ENCODE results near the gene LIN37. TPM values are rescaled to one million over a fixed set of nuclear protein-coding genes. Genes with fewer than 3 reads are reported as not detected.
A peak's percentile ranks its signal among the peaks of the same experiment; 100 is the strongest.

The LIN37 gene
- total and polyA plus RNA-seq, 9 of the 15 experiments (the other 6 are each of a cell fraction or from before 2014, with no cell fraction given) = 1.2 to 12.5 (median 8.6) TPM

GRCh38 chr19:35740423-35741202 lies 7.8 kb upstream of the LIN37 start (continued):
- TF ChIP-seq NONO (IDR thresholded peaks at IDR 0.05; ENCODE audit: low read depth in 2 of 2, low read length in 1 of 2) (0 out of 4 replicates have a peak, but pooled peaks of 1 of the 2 experiments have one; percentile 31), U2AF2 (optimal IDR thresholded peaks at IDR 0.05; ENCODE audit: low read depth, low read length) (no peak), ETS2 (tag; IDR thresholded peaks at IDR 0.05; ENCODE audit: borderline replicate concordance, poor library complexity, severe bottlenecking) (no peak), SAFB (IDR thresholded peaks at IDR 0.05; ENCODE audit: borderline replicate concordance, low read depth, low read length) (no peak), ZBTB2 (IDR thresholded peaks at IDR 0.05) (0 out of 2 replicates have a peak, but pooled peaks have one; percentile 9), RBM17 (IDR thresholded peaks at IDR 0.05; ENCODE audit: borderline replicate concordance, low read depth, low read length) (no peak), TBL1XR1 (IDR thresholded peaks at IDR 0.05; ENCODE audit: low read length in 2 of 2) (no peak), CEBPG (CRISPR knock-in tag; IDR thresholded peaks at IDR 0.05) (peak; percentile 39; the same call in 1 of the 2 replicates), CEBPG (tag; conservative IDR thresholded peaks at IDR 0.05 in 1 of 2, IDR thresholded peaks at IDR 0.05 in 1 of 2) (peak; percentile 87), SREBF1 (IDR thresholded peaks at IDR 0.05; ENCODE audit: borderline replicate concordance, low read depth, low read length) (no peak), SOX6 (IDR thresholded peaks at IDR 0.05) (peak; percentile 41; the same call in 1 of the 2 replicates), ZBTB26 (CRISPR knock-in tag; IDR thresholded peaks at IDR 0.05) (no peak), ZNF184 (CRISPR knock-in tag; IDR thresholded peaks at IDR 0.05) (no peak), GTF2E2 (tag; IDR thresholded peaks at IDR 0.05) (no peak), TCF3 (CRISPR knock-in tag; IDR thresholded peaks at IDR 0.05) (peak; percentile 73), GATA2 (CRISPR knock-in tag; IDR thresholded peaks at IDR 0.05) (0 out of 2 replicates have a peak, but pooled peaks have one; percentile 46), HMGN3 (IDR thresholded peaks at IDR 0.05; ENCODE audit: borderline replicate concordance, extremely low read depth, insufficient read length, low read depth, low read length) (peak; percentile 49), ZNF699 (CRISPR knock-in tag; IDR thresholded peaks at IDR 0.05; ENCODE audit: insufficient replicate concordance) (no peak), ZNF431 (CRISPR knock-in tag; IDR thresholded peaks at IDR 0.05) (no peak), FOS (IDR thresholded peaks at IDR 0.05; ENCODE audit: extremely low read depth, insufficient read length) (peak; percentile 69), ZBTB12 (CRISPR knock-in tag; IDR thresholded peaks at IDR 0.05) (no peak), LEF1 (IDR thresholded peaks at IDR 0.05) (0 out of 2 replicates have a peak, but pooled peaks have one; percentile 11)

Data from K562 (cell line).